Neural progenitor cell (in vitro differentiated cells): ENCODE data around the gene OR10W1. TPM values are rescaled to one million over a fixed set of nuclear protein-coding genes. Genes with fewer than 3 reads are reported as not detected.

Experiments
- DNase-seq: peaks from one replicate; pipeline ENCODE4 v3.0.0-alpha.2; 2016; ENCODE audit warnings: low spot score
- H2AFZ ChIP-seq: fragments of 200-600 bp; sonication (generic); replicated peaks from 2 replicates; pipeline ENCODE4 v1.6.1; 2016; ENCODE audit warnings: antibody characterized with exemption
- H3F3A ChIP-seq: fragments of 200-600 bp; sonication (generic); 2 replicates; pipeline ENCODE4 v1.6.1; 2016; ENCODE audit warnings: antibody characterized with exemption, low read depth
- H3K27ac ChIP-seq: fragments of 200-600 bp; sonication (generic); 2 replicates; pipeline ENCODE4 v1.5.1; 2016; ENCODE audit warnings: mild to moderate bottlenecking
- H3K27me3 ChIP-seq: fragments of 200-600 bp; sonication (generic); 2 replicates; pipeline ENCODE4 v1.6.1; 2016; ENCODE audit warnings: mild to moderate bottlenecking, moderate library complexity
- H3K36me3 ChIP-seq: fragments of 200-600 bp; sonication (generic); 2 replicates; pipeline ENCODE4 v1.5.1; 2016
- H3K4me1 ChIP-seq: fragments of 200-600 bp; sonication (generic); 2 replicates; pipeline ENCODE4 v1.6.1; 2016; ENCODE audit warnings: mixed run types
- H3K4me2 ChIP-seq: fragments of 200-600 bp; sonication (generic); 2 replicates; pipeline ENCODE4 v1.6.1; 2016
- H3K4me3 ChIP-seq: fragments of 200-600 bp; sonication (generic); 2 replicates; pipeline ENCODE4 v1.5.1; 2016
- H3K79me2 ChIP-seq: fragments of 200-600 bp; sonication (generic); 2 replicates; pipeline ENCODE4 v1.6.1; 2016; ENCODE audit warnings: low read depth
- H3K9ac ChIP-seq: fragments of 200-600 bp; sonication (generic); 2 replicates; pipeline ENCODE4 v1.6.1; 2016
- H3K9me3 ChIP-seq: fragments of 200-600 bp; sonication (generic); 2 replicates; pipeline ENCODE4 v1.5.1; 2016; ENCODE audit warnings: low read depth
- H4K20me1 ChIP-seq: fragments of 200-600 bp; sonication (generic); 2 replicates; pipeline ENCODE4 v1.6.1; 2016; ENCODE audit warnings: low read depth
- H3K27ac Mint-ChIP-seq: 3 replicates; pipeline ENCODE4 v1.8.0; 2021; ENCODE audit warnings: mixed read lengths
- H3K27me3 Mint-ChIP-seq: 2 replicates; pipeline ENCODE4 v1.8.0; 2022; ENCODE audit warnings: low read depth, mild to moderate bottlenecking, inconsistent platforms, moderate library complexity, mixed read lengths; ENCODE audit not compliant: insufficient read depth
- H3K36me3 Mint-ChIP-seq: 3 replicates; pipeline ENCODE4 v1.8.0; 2021; ENCODE audit warnings: mixed read lengths
- H3K4me1 Mint-ChIP-seq: 3 replicates; pipeline ENCODE4 v1.8.0; 2021; ENCODE audit warnings: mixed read lengths
- H3K4me3 Mint-ChIP-seq: 3 replicates; pipeline ENCODE4 v1.8.0; 2021; ENCODE audit warnings: mild to moderate bottlenecking, moderate library complexity, mixed read lengths
- H3K9me3 Mint-ChIP-seq: 3 replicates; pipeline ENCODE4 v1.8.0; 2020; ENCODE audit warnings: mixed read lengths
- EZH2 ChIP-seq: fragments of 200-600 bp; sonication (generic); IDR thresholded peaks from 2 replicates; pipeline ENCODE4 v1.6.1; 2017; ENCODE audit warnings: antibody characterized with exemption, mild to moderate bottlenecking, moderate library complexity
- EZH2phosphoT487 ChIP-seq: fragments of 200-600 bp; sonication (generic); IDR thresholded peaks from 2 replicates; pipeline ENCODE4 v1.6.1; 2017; ENCODE audit warnings: antibody characterized with exemption
- total RNA-seq: library from RNA; depleted of rRNA; stranded (reverse); fragments of >200 nt; gene quantifications from 2 replicates; pipeline ENCODE4 v1.2.3, GENCODE V29; 2015; ENCODE audit warnings: low replicate concordance
- TF ChIP-seq, protein P1 (sequence below): fragments of 200-600 bp; sonication (generic); IDR thresholded peaks from 2 replicates; pipeline ENCODE4 v1.5.1; 2017; ENCODE audit warnings: antibody characterized with exemption, mild to moderate bottlenecking

OR10W1 gene
- total RNA-seq, 1 donor from 2014 or later: not detected

DNA sequence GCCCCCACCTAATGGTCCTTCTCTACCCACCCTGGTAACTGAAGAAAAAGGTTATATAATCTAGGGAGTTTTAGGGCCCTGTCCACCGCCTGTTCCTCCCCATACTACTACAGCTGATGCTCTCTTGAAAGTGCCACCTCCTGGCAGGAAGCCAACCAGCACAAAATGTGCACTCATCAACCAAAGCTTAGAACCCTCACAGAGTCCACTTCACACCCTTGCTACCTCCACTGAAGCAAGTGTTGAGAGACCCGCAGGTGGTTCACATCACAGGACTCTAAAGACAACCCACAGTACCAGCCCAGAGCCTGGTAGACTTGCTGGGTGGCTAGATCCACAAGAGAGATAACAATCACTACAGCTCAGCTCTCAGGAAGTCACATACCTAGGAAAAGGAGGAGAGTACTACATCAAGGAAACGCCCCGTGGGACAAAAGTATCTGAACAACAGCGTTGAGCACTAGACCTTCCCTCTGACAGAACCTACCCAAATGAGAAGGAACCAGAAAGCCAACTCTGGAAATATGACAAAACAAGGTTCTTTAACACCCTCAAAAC, 17.5 kb upstream of the OR10W1 start:
- H3K4me3 ChIP-seq: no peak overlapping the region
- Mint-ChIP-seq H3K27ac (no peak overlapping the region), H3K36me3 (no peaks in the 10 kb centered on the region), H3K4me1 (no peaks in the 10 kb centered on the region), H3K27me3 (no peaks in the 10 kb centered on the region), H3K9me3 (no peaks in the 10 kb centered on the region), H3K4me3 (no peak overlapping the region)
- H4K20me1 ChIP-seq: no peaks in the 10 kb centered on the region
- no peak for DNase-seq
- H3F3A ChIP-seq: no peaks in the 10 kb centered on the region
- no peak overlapping the region for H2AFZ ChIP-seq
- no peaks in the 10 kb centered on the region for H3K27me3 ChIP-seq
- H3K36me3 ChIP-seq: no peaks in the 10 kb centered on the region
- H3K9me3 ChIP-seq: no peaks in the 10 kb centered on the region
- H3K9ac ChIP-seq: no peak overlapping the region
- TF ChIP-seq EZH2phosphoT487: no peak
- TF ChIP-seq, protein P1, sequence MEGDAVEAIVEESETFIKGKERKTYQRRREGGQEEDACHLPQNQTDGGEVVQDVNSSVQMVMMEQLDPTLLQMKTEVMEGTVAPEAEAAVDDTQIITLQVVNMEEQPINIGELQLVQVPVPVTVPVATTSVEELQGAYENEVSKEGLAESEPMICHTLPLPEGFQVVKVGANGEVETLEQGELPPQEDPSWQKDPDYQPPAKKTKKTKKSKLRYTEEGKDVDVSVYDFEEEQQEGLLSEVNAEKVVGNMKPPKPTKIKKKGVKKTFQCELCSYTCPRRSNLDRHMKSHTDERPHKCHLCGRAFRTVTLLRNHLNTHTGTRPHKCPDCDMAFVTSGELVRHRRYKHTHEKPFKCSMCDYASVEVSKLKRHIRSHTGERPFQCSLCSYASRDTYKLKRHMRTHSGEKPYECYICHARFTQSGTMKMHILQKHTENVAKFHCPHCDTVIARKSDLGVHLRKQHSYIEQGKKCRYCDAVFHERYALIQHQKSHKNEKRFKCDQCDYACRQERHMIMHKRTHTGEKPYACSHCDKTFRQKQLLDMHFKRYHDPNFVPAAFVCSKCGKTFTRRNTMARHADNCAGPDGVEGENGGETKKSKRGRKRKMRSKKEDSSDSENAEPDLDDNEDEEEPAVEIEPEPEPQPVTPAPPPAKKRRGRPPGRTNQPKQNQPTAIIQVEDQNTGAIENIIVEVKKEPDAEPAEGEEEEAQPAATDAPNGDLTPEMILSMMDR: no peak
- no peak for TF ChIP-seq EZH2
- H3K27ac ChIP-seq: no peak overlapping the region
- H3K4me1 ChIP-seq: no peaks in the 10 kb centered on the region
- H3K79me2 ChIP-seq: no peaks in the 10 kb centered on the region
- no peak overlapping the region for H3K4me2 ChIP-seq

DNA sequence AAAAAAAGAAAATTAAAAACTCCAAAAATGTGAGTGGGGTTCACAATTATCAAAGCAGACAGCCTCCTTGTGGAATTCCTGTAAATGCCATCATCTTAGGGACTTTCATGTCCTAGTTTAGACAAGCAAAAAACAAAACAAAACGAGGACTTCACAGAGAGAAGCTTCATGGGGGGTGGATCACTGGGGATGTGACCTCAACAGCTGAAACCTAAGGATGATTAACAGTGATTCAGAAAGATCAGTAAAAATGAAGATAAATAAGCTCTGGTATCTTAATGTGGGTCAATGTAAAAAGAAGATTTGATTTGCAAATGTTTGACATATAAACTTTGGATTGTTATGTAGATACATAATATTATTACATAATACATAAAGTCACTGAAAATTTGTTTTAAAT, 8.1 kb upstream of the OR10W1 start:
- no peak overlapping the region for H3K27ac Mint-ChIP-seq
- no peak overlapping the region for H3K4me2 ChIP-seq
- H3K4me3 Mint-ChIP-seq: no peak overlapping the region
- no peak overlapping the region for H3K27ac ChIP-seq
- H3K36me3 ChIP-seq: no peaks in the 10 kb centered on the region
- no peaks in the 10 kb centered on the region for H3K27me3 Mint-ChIP-seq
- no peaks in the 10 kb centered on the region for H3K4me1 ChIP-seq
- H3K36me3 Mint-ChIP-seq: no peaks in the 10 kb centered on the region
- H3K9ac ChIP-seq: no peak overlapping the region
- H2AFZ ChIP-seq: no peak overlapping the region
- TF ChIP-seq, protein P1: no peak
- TF ChIP-seq EZH2 (no peak), EZH2phosphoT487 (no peak)
- H3K27me3 ChIP-seq: no peaks in the 10 kb centered on the region
- no peak for DNase-seq
- no peaks in the 10 kb centered on the region for H3K9me3 ChIP-seq
- H3K79me2 ChIP-seq: no peaks in the 10 kb centered on the region
- H3K4me1 Mint-ChIP-seq: no peaks in the 10 kb centered on the region
- H3F3A ChIP-seq: no peaks in the 10 kb centered on the region
- no peaks in the 10 kb centered on the region for H4K20me1 ChIP-seq
- no peak overlapping the region for H3K4me3 ChIP-seq
- H3K9me3 Mint-ChIP-seq: no peaks in the 10 kb centered on the region

DNA sequence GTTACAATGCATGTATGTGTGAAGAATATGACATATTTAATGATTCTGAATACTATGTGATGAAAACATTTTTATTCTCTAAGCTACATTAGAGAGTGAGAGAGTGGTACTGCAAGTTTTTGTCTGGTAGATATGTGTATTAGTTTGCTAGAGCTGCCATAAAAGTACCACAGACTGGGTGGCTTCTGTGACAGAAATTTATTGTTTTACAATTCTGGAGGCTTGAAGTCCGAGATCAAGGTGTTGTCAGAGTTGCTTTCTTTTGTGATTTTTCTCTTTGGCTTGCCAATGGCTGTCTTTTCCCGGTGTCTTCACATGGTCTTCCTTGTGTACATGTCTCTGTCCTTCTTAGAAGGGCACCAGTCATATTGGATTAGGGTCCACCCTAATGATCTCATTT, 6.9 kb upstream of the OR10W1 start:
- H3K9ac ChIP-seq: no peak overlapping the region
- H3K4me2 ChIP-seq: no peak overlapping the region
- no peaks in the 10 kb centered on the region for H3K36me3 Mint-ChIP-seq
- no peaks in the 10 kb centered on the region for H3K79me2 ChIP-seq
- no peaks in the 10 kb centered on the region for H3K9me3 Mint-ChIP-seq
- H3K4me3 Mint-ChIP-seq: no peak overlapping the region
- H2AFZ ChIP-seq: no peak overlapping the region
- H3K4me1 ChIP-seq: no peaks in the 10 kb centered on the region
- H3K27me3 Mint-ChIP-seq: no peaks in the 10 kb centered on the region
- no peaks in the 10 kb centered on the region for H4K20me1 ChIP-seq
- H3K27ac ChIP-seq: no peak overlapping the region
- no peak overlapping the region for H3K4me3 ChIP-seq
- no peak for DNase-seq
- H3K27ac Mint-ChIP-seq: no peak overlapping the region
- no peaks in the 10 kb centered on the region for H3K27me3 ChIP-seq
- no peaks in the 10 kb centered on the region for H3K36me3 ChIP-seq
- no peaks in the 10 kb centered on the region for H3K4me1 Mint-ChIP-seq
- TF ChIP-seq, protein P1: no peak
- TF ChIP-seq EZH2phosphoT487 (no peak), EZH2 (no peak)
- H3F3A ChIP-seq: no peaks in the 10 kb centered on the region
- H3K9me3 ChIP-seq: no peaks in the 10 kb centered on the region
